HUES48 (cell line): Measurements from ENCODE around the gene ACSL4.
"Not testable (repeated sequence)": the region's sequence is repeated elsewhere in the genome, so short reads cannot be mapped to it uniquely, and the experiment has no call there.

Source experiments
- H3K27ac ChIP-seq: one replicate; pipeline ENCODE4 v1.7.0; 2013; ENCODE audit warnings: low read depth, low read length, inconsistent platforms
- H3K27me3 ChIP-seq: 2 replicates; pipeline ENCODE4 v1.6.1; 2013; ENCODE audit warnings: mild to moderate bottlenecking, low read length; ENCODE audit not compliant: control insufficient read depth, insufficient read depth
- H3K36me3 ChIP-seq: 2 replicates; pipeline ENCODE4 v1.6.1; 2013; ENCODE audit warnings: low read length; ENCODE audit not compliant: control insufficient read depth, insufficient read depth
- H3K4me1 ChIP-seq: 2 replicates; pipeline ENCODE4 v1.6.1; 2013; ENCODE audit warnings: mild to moderate bottlenecking, low read length; ENCODE audit not compliant: control insufficient read depth, insufficient read depth
- H3K4me3 ChIP-seq: 2 replicates; pipeline ENCODE4 v1.5.1; 2013; ENCODE audit warnings: mild to moderate bottlenecking, low read depth, low read length
- H3K9ac ChIP-seq: 2 replicates; pipeline ENCODE4 v1.6.1; 2013; ENCODE audit warnings: mild to moderate bottlenecking, low read depth, low read length, moderate library complexity
- H3K9me3 ChIP-seq: 2 replicates; pipeline ENCODE4 v1.6.1; 2013; ENCODE audit warnings: low read length; ENCODE audit not compliant: control insufficient read depth, insufficient read depth

Gene ACSL4

GRCh38 chrX:109728173-109728535 is 4.9 kb downstream of the ACSL4 start:
- H3K9me3 ChIP-seq: no peaks in the 10 kb centered on the region
- peaks cover 19% of the 10 kb centered on the region for H3K4me1 ChIP-seq
- H3K4me3 ChIP-seq: no peak overlapping the region; the same call in 1 of the 2 replicates
- no peak overlapping the region for H3K9ac ChIP-seq
- no peaks in the 10 kb centered on the region for H3K36me3 ChIP-seq
- H3K27ac ChIP-seq: no peak overlapping the region
- H3K27me3 ChIP-seq: peaks cover 9% of the 10 kb centered on the region

- not testable (repeated sequence) for H3K27ac ChIP-seq
Measured at GRCh38 chrX:109724971-109725370, 8.1 kb downstream of the ACSL4 start.

GRCh38 chrX:109720947-109721346 is 12.1 kb downstream of the ACSL4 start:
- H3K4me1 ChIP-seq: peaks cover 21% of the 10 kb centered on the region
- H3K9me3 ChIP-seq: no peaks in the 10 kb centered on the region
- H3K27me3 ChIP-seq: peaks cover 8% of the 10 kb centered on the region; the same call in 1 of the 2 replicates
- H3K27ac ChIP-seq: no peak overlapping the region
- no peaks in the 10 kb centered on the region for H3K36me3 ChIP-seq
- no peak overlapping the region for H3K4me3 ChIP-seq
- no peak overlapping the region for H3K9ac ChIP-seq

More at GRCh38 chrX:109724971-109725370, 8.1 kb downstream of the ACSL4 start:
- H3K36me3 ChIP-seq, H3K27me3 ChIP-seq, H3K4me3 ChIP-seq, H3K9me3 ChIP-seq, H3K9ac ChIP-seq: not testable (repeated sequence)
- peaks cover 25% of the 10 kb centered on the region for H3K4me1 ChIP-seq

GRCh38 chrX:109719264-109719663 is 13.8 kb downstream of the ACSL4 start:
- Histone ChIP-seq H3K9me3 (no peaks in the 10 kb centered on the region), H3K36me3 (no peaks in the 10 kb centered on the region), H3K4me3 (no peak overlapping the region), H3K27ac (no peak overlapping the region), H3K9ac (no peak overlapping the region), H3K27me3 (peaks cover 8% of the 10 kb centered on the region; the same call in 1 of the 2 replicates), H3K4me1 (peaks cover 21% of the 10 kb centered on the region)

- peaks cover 9% of the 10 kb centered on the region for H3K4me1 ChIP-seq
- H3K4me3 ChIP-seq: no peak overlapping the region
- H3K9me3 ChIP-seq: no peaks in the 10 kb centered on the region
Measured at GRCh38 chrX:109716431-109717028, 16.5 kb downstream of the ACSL4 start.

GRCh38 chrX:109714340-109714958 is 18.6 kb downstream of the ACSL4 start:
- Histone ChIP-seq H3K27ac (no peak overlapping the region), H3K27me3 (peaks cover 8% of the 10 kb centered on the region; the same call in 1 of the 2 replicates), H3K9ac (no peak overlapping the region), H3K4me1 (peaks cover 9% of the 10 kb centered on the region), H3K36me3 (no peaks in the 10 kb centered on the region), H3K4me3 (no peak overlapping the region), H3K9me3 (no peaks in the 10 kb centered on the region)

More at GRCh38 chrX:109716431-109717028, 16.5 kb downstream of the ACSL4 start:
- no peak overlapping the region for H3K9ac ChIP-seq
- no peak overlapping the region for H3K27ac ChIP-seq
- peaks cover 8% of the 10 kb centered on the region; the same call in 1 of the 2 replicates for H3K27me3 ChIP-seq
- no peaks in the 10 kb centered on the region for H3K36me3 ChIP-seq

GRCh38 chrX:109710181-109710580 is 22.9 kb downstream of the ACSL4 start:
- no peaks in the 10 kb centered on the region for H3K36me3 ChIP-seq
- H3K4me1 ChIP-seq: peaks cover 8% of the 10 kb centered on the region; the same call in 1 of the 2 replicates
- no peaks in the 10 kb centered on the region for H3K27me3 ChIP-seq
- H3K4me3 ChIP-seq: no peak overlapping the region
- no peaks in the 10 kb centered on the region for H3K9me3 ChIP-seq
- no peak overlapping the region for H3K9ac ChIP-seq
- H3K27ac ChIP-seq: no peak overlapping the region

- H3K4me3 ChIP-seq: no peak overlapping the region
- no peaks in the 10 kb centered on the region for H3K9me3 ChIP-seq
- H3K27ac ChIP-seq: no peak overlapping the region
- H3K9ac ChIP-seq: no peak overlapping the region
- no peaks in the 10 kb centered on the region for H3K36me3 ChIP-seq
- H3K4me1 ChIP-seq: peaks cover 8% of the 10 kb centered on the region; the same call in 1 of the 2 replicates
- no peaks in the 10 kb centered on the region for H3K27me3 ChIP-seq
Measured at GRCh38 chrX:109709129-109709631, 23.9 kb downstream of the ACSL4 start.

- Histone ChIP-seq H3K4me3 (no peak overlapping the region), H3K36me3 (no peaks in the 10 kb centered on the region), H3K27ac (no peak overlapping the region), H3K9me3 (no peaks in the 10 kb centered on the region), H3K9ac (no peak overlapping the region), H3K27me3 (no peaks in the 10 kb centered on the region), H3K4me1 (peaks cover 8% of the 10 kb centered on the region; the same call in 1 of the 2 replicates)
Measured at GRCh38 chrX:109707720-109708119, 25.3 kb downstream of the ACSL4 start.

GRCh38 chrX:109707319-109707718 is 25.7 kb downstream of the ACSL4 start:
- Histone ChIP-seq H3K27me3 (no peaks in the 10 kb centered on the region), H3K4me3 (no peak overlapping the region), H3K9me3 (no peaks in the 10 kb centered on the region), H3K27ac (no peak overlapping the region), H3K4me1 (peaks cover 8% of the 10 kb centered on the region; the same call in 1 of the 2 replicates), H3K36me3 (no peaks in the 10 kb centered on the region), H3K9ac (no peak overlapping the region)

- H3K9ac ChIP-seq: no peak overlapping the region
- H3K4me1 ChIP-seq: peaks cover 8% of the 10 kb centered on the region; the same call in 1 of the 2 replicates
- H3K36me3 ChIP-seq: no peaks in the 10 kb centered on the region
- no peaks in the 10 kb centered on the region for H3K9me3 ChIP-seq
- H3K27me3 ChIP-seq: no peaks in the 10 kb centered on the region
- no peak overlapping the region for H3K4me3 ChIP-seq
- H3K27ac ChIP-seq: no peak overlapping the region
Measured at GRCh38 chrX:109704563-109704962, 28.5 kb downstream of the ACSL4 start.
